ENCODE measurements around the gene VTI1B.
A peak's percentile ranks its signal among the peaks of the same experiment; 100 is the strongest.
"Not testable (repeated sequence)": the region's sequence is repeated elsewhere in the genome, so short reads cannot be mapped to it uniquely, and the experiment has no call there.

VTI1B gene

GRCh38 chr14:67674480-67675218, at the start of gene VTI1B:
TSS of gene VTI1B (minus strand) at chr14:67674632. CDS start at chr14:67674489, 143 bp downstream.
- peak; percentile 54 to 64 for DNase-seq (ENCODE audit: low read depth in 1 of 2, low spot score in 1 of 2)

DNA sequence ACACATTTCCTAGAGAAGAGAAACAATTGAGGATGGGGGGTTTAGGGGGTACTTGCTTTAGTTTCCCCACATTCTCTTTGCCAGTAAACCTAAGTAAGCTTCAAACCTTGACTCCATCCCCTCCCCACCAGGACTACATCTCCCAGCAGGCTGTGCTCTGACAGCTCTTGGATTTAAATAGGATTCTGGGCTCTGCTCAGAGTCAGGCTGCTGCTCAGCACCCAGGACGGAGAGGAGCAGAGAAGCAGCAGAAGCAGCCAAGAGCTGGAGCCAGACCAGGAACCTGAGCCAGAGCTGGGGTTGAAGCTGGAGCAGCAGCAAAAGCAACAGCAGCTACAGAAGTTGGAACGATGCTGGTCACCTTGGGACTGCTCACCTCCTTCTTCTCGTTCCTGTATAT, 47.9 kb upstream of the VTI1B start:
- no peak for DNase-seq (ENCODE audit: low read depth in 1 of 2, low spot score in 1 of 2)

DNA sequence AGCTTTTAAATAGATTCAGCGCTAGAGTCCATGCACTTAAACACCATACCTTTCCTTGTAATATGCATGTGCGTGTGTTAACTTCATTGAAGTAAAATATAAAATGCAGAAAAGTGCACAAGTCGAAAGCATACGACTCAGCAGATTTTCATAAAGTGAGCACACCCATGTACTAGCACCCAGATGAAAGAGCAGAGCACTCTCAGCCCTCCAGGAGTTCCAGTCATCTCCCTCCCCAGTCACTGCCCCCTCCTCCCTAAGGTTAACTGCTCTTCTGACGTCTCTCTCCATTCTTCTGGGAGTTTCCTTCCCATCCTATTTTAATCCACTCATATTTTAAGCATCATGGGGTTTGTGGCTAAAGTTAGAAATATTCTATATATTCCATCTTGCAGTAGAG, 47.4 kb upstream of the VTI1B start:
- no peak for DNase-seq (ENCODE audit: low read depth in 1 of 2, low spot score in 1 of 2)

- DNase-seq (ENCODE audit: low read depth in 1 of 2, low spot score in 1 of 2), result no peak
Measured at GRCh38 chr14:67719866-67720265, 45.4 kb upstream of the VTI1B start.

DNA sequence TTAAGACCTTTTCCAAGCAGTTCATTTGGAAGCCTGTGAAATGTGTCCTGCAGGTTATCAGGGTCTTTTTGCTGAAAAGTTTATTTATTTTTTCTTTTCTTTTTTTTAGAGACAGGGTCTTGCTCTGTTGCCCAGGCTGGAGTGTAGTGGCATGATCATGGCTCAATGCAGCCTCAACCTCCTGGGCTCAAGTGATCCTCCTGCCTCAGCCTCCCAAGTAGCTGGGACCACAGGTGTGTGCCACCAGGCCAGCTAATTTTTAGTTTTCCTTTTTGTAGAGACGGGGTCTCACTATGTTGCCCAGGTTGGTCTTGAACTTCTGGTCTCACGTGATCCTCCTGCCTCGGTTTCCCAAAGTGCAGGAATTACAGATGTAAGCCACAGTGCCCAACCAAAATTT, 45.0 kb upstream of the VTI1B start:
- not testable (repeated sequence) for DNase-seq (ENCODE audit: low read depth in 1 of 2, low spot score in 1 of 2)

- no peak for DNase-seq (ENCODE audit: low read depth in 1 of 2, low spot score in 1 of 2)
Measured at GRCh38 chr14:67718265-67718664, 43.8 kb upstream of the VTI1B start.

DNA sequence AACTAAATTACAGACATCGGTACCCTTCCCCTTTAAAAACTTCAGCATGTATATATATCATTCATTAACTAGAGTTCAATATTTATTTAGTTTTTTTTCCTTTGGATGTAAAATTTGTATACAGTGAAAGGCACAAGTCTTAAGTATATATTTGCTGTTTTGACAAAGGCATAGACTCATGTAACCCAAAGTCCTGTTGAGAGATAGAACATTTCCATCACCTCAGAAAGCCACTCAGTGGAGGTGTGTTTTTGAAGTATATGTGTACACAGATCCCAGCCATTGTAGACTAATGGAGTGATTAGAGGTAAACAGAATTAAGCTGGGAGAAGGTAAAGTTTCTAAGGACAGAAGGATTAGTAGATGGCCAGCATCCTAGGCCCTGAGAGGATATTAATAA, 42.6 kb upstream of the VTI1B start:
- no peak for DNase-seq (ENCODE audit: low read depth in 1 of 2, low spot score in 1 of 2)

DNA sequence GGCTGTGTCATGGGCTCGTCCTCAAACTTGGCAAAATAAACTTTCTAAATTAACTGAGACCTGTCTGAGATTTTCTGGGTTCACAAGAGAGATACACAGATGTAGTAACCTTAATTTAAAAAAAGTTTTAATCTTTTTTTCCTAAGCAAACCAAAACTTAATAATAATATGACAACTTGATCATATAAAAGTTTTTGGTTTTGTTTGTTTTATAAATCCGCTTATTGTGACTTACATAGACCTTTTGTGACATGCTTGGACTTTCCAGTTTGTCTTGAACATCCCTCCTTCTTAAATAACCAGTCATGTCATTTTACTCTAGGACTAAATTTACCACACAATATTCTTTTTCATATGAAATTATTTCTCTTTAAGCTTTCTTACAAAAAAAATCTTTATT, 35.8 kb upstream of the VTI1B start:
- DNase-seq (ENCODE audit: low read depth in 1 of 2, low spot score in 1 of 2), result no peak

DNA sequence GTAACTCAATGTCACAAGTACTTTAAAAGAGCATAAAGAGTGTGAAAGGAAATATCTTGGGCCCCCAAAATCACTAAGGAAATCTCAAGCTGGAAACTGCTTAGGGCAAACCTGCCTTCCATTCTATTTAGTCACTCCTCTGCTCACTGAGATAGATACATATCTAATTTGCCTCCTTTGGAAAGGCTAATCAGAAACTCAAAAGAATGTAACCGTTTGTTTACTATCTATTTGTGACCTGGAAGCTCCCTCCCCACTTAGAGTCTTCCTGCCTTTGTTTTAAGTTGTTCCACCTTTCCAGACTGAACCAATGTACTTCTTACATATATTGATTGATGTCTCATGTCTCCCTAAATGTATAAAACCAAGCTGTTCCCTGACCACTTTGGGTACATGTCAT, 35.4 kb upstream of the VTI1B start:
- DNase-seq (ENCODE audit: low read depth in 1 of 2, low spot score in 1 of 2), result not testable (repeated sequence)

DNA sequence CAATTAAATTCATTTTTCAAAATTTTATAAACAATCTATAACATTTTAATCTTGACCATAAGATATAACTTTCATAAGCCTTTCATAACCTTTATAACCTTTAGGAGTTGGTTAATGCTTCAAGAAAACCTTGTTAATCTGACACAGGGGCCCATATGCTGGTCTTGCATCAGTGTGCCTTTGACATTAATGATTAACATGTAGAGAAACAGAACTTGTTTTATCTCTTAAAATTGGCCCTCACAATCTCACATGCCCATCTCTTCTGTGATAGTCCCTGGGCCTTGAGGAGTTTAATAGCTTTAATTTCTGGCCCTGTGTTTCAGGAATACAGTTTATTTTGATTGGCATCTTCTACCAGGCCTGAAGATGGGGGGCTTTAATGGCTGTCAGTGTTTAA, 34.9 kb upstream of the VTI1B start:
- not testable (repeated sequence) for DNase-seq (ENCODE audit: low read depth in 1 of 2, low spot score in 1 of 2)

GRCh38 chr14:67705211-67705610, 30.8 kb upstream of the VTI1B start:
- DNase-seq (ENCODE audit: low read depth in 1 of 2, low spot score in 1 of 2), result no peak

DNA sequence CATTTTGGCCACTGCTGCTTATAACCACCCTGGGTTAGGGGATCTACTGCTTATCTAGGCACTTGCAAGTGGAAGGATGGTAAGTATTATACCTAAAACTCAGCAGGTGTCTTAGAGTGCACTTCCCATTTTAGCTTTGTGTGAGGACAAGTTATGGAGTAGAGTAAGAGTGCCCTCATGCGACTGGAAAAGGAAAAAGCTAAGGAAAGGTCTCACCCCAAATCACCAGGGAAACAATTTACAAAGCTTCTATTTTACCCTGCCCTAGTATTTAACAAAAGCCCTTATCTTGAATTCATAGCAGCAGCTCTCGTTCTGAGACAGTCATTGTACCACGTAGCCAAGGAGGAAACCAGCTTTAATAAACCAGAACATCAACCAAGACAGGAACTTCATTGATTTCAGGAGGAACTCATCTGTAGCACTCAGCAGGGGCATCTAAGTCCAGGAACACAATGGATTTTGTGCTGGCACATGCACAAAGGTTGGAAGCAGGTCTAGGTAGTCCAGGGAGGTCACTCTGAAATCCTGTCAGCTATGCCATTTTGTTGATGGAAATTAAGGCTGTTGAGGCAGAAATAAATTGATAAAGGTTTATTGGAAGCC, 30.2 kb upstream of the VTI1B start:
- no peak for DNase-seq (ENCODE audit: low read depth in 1 of 2, low spot score in 1 of 2)

DNA sequence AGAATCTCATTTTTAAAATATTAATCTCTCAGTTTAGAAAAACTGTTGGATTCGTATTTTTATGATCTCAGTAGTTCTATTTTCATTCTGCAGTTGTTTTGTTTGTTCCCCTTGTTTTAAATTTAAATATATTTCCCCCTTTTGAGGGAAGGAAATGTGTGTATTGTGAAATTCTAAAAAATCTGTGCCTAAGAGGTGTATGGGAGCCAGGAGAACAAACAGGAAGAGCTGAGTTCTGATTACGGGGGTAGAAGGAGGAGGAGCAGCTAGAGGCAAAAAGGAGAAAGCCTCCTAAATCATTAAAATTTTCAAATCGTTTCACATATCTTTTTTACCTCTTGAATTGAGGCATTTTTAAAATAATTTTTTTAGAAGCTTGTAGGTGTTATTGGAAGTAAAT, 29.6 kb upstream of the VTI1B start:
- no peak for DNase-seq (ENCODE audit: low read depth in 1 of 2, low spot score in 1 of 2)

DNA sequence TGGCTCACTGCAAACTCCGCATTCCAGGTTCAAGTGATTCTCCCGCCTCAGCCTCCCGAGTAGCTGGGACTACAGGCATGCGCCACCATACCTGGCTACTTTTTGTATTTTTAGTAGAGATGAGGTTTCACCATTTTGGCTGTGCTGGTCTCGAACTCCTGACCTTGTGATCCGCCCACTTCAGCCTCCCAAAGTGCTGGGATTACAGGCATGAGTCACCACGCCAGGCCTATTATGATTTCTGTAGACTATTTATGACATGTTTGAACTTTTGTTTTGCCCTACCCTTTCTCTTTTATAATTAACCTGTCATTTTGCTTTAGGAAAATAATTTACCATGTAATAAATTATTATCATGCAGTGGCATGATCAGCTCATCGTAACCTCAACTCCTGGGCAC, 27.1 kb upstream of the VTI1B start, which contains the start of gene RDH12:
Gene RDH12, plus strand, starts transcription at position 395 of the 400 bp plus-strand sequence. CDS start 20,757 bp downstream, outside the sequence.
- DNase-seq (ENCODE audit: low read depth in 1 of 2, low spot score in 1 of 2), result not testable (repeated sequence)

GRCh38 chr14:67698179-67698578, 23.7 kb upstream of the VTI1B start:
- DNase-seq (ENCODE audit: low read depth in 1 of 2, low spot score in 1 of 2), result no peak

DNA sequence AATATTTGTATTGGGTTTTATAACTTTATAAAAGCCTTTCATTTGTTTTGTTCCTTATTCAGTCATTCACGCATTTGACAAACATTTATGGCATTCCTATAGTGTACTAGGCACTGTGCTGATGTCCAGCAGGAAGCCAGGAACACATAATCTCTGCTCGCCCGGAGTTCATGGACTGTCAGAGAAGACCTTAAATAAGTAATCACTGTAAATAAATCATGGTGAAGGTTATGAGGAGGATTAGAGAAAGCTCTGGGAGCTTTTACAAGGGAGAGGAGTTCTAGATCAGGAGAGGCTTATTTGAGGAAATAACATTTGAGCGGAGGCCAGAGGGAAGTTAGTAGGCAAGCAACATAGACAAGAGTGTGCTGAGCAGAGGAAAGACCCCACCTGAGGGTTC, 22.6 kb upstream of the VTI1B start:
- no peak for DNase-seq (ENCODE audit: low read depth in 1 of 2, low spot score in 1 of 2)

DNA sequence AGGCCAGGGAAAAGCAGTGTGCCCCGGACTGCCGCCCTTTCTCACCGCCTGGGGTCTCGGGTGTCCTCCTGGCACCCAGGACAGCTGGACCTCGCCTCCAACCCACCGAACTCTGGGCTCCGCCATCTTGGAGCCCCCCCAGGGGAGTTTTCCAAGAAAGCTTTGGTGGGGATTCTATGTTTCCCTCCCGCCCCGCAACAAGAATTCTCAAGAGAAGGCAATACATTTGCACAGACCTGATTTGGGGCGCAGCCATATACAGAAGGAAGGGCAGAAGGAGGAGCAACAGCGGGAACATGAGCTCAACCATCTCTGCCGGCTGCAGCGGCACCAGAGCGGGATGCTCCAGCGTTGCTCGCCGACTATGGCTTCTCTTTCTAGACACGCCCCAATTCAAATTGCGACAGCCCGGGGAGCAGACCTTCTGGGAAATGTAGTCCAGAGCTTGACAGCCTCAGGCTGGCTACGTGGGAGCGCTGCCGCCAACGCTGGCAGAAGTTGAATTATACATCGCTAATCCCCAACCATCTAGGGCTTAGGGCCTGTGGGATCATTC, 21.0 kb upstream of the VTI1B start, which contains the start of gene RDH11:
Gene RDH11, minus strand, starts transcription at position 371 of the 556 bp plus-strand sequence. Its CDS starts 61 bp downstream, at position 310.
- peak; percentile 55 to 67 for DNase-seq (ENCODE audit: low read depth in 1 of 2, low spot score in 1 of 2)

DNA sequence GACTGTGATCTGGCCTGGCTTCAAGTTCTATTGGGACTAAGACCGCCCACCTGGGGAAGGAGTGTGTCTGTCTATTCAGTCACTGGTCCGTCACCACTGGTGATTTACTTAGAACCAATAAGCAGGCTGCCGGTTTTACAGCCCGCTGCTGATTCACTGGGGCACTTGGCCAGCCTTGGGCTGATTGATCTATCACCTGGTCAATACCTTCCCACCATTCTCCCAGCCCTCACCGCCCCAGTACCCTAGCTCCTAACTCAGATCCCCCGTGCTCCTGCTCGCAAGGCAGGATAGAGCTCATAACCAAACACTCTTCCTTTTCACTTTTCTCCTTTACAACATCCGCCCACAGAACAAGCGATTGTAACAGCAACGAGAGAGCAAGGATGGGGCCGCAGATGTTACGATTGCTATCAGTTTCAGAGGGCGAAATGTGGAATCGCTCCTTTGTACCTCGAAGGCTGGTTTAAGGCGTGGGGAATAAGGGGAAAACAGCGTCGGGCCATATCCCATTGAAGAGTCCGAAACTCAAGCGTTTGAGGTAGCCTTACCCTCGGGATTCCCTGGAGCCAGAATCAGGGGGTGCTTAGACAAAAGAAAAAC, 20.5 kb upstream of the VTI1B start:
- peak in 1 of 2 donors; percentile 47 for DNase-seq (ENCODE audit: low read depth in 1 of 2, low spot score in 1 of 2)

DNA sequence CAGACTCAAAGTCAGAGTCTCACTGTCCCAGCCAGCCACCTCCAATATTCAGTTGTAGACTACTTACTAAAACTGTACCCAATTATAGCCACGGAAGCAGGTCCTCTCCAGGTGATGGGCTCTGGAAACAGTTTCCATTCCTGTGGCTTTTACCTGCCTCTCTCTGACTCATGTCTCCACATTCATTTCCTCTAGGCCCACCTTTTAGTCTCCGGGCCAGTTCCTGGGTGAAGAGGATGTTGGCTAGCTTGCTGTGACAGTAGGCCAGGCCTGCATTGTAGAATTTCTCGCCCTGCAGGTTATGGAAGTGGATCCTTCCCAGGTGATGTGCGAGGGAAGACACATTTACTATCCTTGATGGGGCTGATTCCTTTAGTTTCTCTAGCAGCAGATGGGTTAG, 15.6 kb upstream of the VTI1B start:
- no peak for DNase-seq (ENCODE audit: low read depth in 1 of 2, low spot score in 1 of 2)

DNA sequence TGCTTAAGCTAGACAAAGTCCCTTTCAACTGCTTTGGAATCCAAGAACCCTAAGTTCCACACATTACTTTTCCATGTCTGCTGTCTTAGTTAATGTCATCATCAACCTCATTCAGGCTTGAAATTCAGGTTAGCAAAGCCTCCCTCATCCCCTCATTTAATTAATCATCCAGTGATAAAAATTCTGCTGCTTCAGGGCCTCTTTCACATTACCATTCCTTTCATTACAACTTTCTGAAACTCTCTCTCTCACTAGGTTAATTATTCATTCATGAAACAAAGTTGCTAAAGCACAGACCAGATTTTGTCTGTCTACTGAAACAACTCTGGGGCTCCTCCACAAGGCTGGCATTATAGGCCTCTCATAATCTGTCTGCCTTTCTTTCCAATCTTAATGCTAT, 9.4 kb upstream of the VTI1B start:
- DNase-seq (ENCODE audit: low read depth in 1 of 2, low spot score in 1 of 2), result no peak

DNA sequence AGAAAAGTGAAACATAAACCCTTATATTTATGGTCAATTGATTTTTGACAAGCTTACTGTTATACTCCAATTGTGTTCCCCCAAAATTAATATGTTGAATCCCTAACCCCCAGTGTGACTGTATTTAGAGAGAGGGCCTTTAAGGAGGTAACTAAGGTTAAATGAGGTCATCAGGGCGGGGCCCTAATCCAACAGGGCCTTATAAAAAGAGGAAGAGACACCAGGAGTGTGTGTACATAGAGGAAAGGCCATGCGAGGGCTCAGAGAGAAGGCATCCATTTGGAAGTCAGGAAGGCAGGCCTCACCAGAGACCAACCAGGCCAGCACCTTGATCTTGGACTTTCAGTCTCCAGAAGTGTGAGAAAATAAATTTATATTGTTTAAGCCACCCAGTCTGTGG, 6.5 kb upstream of the VTI1B start:
- no peak for DNase-seq (ENCODE audit: low read depth in 1 of 2, low spot score in 1 of 2)

GRCh38 chr14:67680121-67680602, 5.7 kb upstream of the VTI1B start:
- no peak for DNase-seq (ENCODE audit: low read depth in 1 of 2, low spot score in 1 of 2)
